ENCODE measurements around the gene LARGE1.

GRCh38 chr22:33680632-33681031 lies 239.6 kb downstream of the LARGE1 start:
- TF ChIP-seq CTCF (IDR thresholded peaks at IDR 0.05) (no peak), POLR2A (IDR thresholded peaks at IDR 0.05) (no peak)
